ENCODE data around the gene ZSWIM8.

- TF ChIP-seq CTCF (IDR thresholded peaks at IDR 0.05) = no peak
- TF ChIP-seq POLR2A (IDR thresholded peaks at IDR 0.05) = no peak
Measured at GRCh38 chr10:73813333-73813732, 27.9 kb downstream of the ZSWIM8 start.

Measured in Peyer's patch (tissue), 4 donors.